GM12891 (cell line): ENCODE results near the gene TBC1D10B.

Experiments used
- DNase-seq: peaks from one replicate; pipeline ENCODE4 v3.0.0; 2011; ENCODE audit warnings: low spot score; ENCODE audit not compliant: insufficient read length
- FAIRE-seq: peaks from 2 replicates; lab custom pipeline; 2011; peaks lifted over from hg19 to GRCh38; lab: Jason Lieb, UNC
- PAX5 ChIP-seq: IDR thresholded peaks from 2 replicates; pipeline ENCODE4 v1.6.1; 2011; ENCODE audit warnings: low read length, moderate library complexity, mild to moderate bottlenecking; ENCODE audit not compliant: insufficient read depth, severe bottlenecking
- POLR2A ChIP-seq: IDR thresholded peaks from 2 replicates; pipeline ENCODE4 v1.6.1; 2011; ENCODE audit warnings: low read depth, low read length, control low read depth
- POLR2AphosphoS5 ChIP-seq: IDR thresholded peaks from 2 replicates; pipeline ENCODE4 v1.6.1; 2011; ENCODE audit warnings: low read depth, low read length, control low read depth
- POU2F2 ChIP-seq: IDR thresholded peaks from 2 replicates; pipeline ENCODE4 v1.6.1; 2011; ENCODE audit warnings: low read depth, mild to moderate bottlenecking, control low read depth, low read length, moderate library complexity
- SPI1 ChIP-seq: IDR thresholded peaks from 2 replicates; pipeline ENCODE4 v1.6.1; 2011; ENCODE audit warnings: low read depth, low read length, control low read depth
- TAF1 ChIP-seq: IDR thresholded peaks from 2 replicates; pipeline ENCODE4 v1.6.1; 2011; ENCODE audit warnings: low read depth, low read length, control low read depth

TBC1D10B gene

DNA sequence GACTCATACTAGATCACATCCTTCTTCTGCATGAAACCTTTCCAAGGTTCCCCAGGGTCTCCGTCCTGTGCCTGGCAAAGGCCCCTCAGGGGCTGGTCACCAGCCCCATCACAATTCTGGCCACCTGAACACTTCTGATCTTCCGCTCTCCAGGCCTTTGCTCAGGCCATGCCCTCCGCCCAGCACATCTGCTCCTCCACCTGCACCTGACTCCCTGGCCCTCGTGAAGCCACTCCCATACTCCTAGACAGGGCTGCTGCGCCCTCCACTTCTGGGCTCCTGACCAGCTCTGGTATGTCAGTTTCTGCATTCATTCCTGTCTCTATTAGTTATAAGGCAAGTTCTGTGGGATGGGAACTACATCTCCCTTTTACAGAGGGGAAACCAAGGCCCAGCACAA lies 2.4 kb upstream of the TBC1D10B start:
- TF ChIP-seq POLR2A (no peak), TAF1 (no peak), PAX5 (no peak), SPI1 (no peak), POU2F2 (no peak), POLR2AphosphoS5 (no peak)
- FAIRE-seq (no peak), DNase-seq (no peak)

DNA sequence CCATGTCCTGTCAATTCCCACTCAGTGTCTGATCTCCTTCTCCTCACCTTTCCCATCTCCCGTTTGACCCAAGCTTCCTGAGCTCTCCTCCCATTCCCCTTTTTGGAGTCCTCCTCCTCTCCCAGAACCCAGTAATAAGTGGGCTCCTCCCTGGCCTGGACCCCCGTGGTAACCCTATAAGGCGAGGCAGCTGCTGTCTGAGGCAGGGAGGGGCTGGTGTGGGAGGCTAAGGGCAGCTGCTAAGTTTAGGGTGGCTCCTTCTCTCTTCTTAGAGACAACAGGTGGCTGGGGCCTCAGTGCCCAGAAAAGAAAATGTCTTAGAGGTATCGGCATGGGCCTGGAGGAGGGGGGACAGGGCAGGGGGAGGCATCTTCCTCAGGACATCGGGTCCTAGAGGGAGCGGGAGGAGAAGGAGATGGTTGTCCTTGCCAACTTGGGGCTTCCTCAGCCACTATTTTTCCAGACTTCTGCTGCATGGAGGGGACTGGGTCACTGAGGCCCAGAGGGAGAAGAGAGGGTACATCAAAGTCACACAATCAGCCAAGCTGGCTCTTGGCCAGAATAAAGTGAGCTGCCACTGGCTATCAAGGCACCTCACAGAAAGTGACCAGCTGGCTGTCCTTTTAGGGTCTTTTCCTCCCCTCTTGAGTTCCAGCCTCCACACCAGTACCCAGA lies 1.9 kb upstream of the TBC1D10B start:
- DNase-seq, result no peak
- FAIRE-seq, result no peak
- no peak for TF ChIP-seq SPI1
- TF ChIP-seq POU2F2, result no peak
- no peak for TF ChIP-seq POLR2AphosphoS5
- no peak for TF ChIP-seq TAF1
- TF ChIP-seq PAX5, result no peak
- no peak for TF ChIP-seq POLR2A

DNA sequence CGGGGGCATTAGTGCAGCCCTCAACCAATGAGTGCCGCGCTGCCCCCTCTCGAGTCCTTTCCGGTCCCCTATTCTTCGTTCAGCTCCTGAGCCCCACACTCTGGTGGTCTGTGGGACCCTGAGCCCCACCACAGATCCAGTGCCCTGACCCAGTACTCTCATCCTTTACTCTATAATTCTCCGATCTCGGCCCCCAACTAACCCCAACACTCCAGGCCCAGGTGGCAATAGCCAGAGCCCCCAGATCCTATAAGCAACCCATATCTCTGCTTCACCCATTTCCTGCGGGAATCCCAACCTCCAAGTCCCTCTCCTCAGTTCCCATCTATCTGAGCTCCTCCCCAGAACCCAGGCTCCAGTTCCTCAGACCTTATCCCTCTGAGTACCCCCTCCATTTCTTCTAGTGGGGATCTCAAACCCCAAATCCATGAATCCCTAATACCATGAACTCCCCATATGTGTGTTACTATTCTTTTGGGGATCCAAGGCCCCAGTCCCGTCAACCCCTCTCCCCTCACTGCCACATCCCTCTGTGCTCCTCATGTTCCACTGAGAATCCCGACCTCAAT lies 1.0 kb upstream of the TBC1D10B start:
- TF ChIP-seq POLR2AphosphoS5 (no peak), SPI1 (no peak), POU2F2 (no peak), POLR2A (0 out of 2 replicates have a peak, but pooled peaks have one; percentile 24), TAF1 (no peak)
- DNase-seq (no peak), FAIRE-seq (peak; percentile 45)

DNA sequence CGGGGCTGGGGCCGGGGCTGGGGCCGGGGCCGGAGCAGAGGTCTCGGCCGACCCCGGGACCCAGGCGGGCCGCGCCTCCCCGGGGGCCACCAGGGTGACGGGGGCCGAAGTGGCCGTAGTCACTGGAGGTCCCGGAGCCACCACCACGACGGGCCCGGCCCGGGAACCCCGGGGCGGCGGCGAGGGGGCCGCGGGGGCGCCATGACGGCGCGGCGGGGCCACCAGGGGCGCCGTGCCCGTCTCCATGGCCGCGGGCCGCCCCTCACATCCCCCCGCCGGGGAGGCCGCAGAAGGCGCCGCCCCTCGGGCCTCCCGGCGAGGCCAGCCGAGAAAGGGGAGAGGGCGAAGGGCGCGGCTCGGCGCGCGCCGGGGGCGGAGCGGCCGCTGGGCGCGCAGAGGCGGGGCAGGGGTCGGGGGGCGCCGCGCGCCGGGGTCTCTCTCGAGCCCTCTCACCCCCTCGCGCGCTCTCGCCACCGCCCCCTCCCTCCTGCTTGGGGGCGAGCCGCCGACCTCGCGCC lies 297 bp downstream of the TBC1D10B start:
- DNase-seq, result peak; percentile 53
- FAIRE-seq, result no peak
- TF ChIP-seq SPI1 (no peak), POLR2A (no peak), TAF1 (no peak), PAX5 (no peak), POLR2AphosphoS5 (no peak), POU2F2 (no peak)

DNA sequence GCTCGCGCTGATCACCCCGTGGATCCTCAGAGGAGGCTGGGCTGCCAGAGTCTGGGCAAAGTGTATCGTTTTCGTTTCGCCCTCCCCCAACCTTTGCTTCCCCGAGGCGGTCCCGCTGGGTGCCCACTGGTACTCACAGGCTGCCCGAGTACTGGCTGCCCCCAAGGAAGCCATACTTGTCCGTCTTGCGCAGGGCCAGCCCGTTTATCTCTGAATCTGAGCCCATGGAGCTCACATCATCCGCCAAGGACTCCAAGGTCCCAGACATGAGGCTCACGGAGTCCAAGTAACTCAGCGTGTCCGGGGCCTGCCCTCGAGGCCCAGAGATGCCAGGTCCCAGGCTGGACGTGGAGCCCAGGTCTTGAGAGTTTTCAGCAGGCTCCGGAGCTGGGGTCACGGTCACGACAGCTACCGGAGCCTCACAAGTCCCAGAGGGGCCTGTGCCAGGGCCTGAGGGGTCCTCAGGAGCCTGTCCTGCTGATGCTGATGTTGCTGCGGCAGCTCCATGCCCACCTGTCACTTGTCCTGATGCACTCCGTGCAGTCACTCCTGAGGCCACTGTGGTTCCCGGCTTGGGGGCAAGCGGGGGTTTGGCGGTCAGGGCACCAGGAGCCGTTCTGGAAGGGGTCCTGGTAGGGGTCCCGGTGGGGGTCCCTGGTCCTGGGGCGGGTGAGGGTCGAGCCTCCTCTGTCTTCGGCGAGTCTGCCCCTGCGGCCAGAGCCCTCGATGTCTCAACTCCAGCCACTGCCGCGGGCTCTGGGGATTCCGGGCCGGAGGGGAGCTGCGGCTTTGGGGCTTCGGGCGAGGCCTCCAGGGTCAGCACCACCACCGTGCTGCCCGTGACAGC lies 980 bp downstream of the TBC1D10B start:
- no peak for FAIRE-seq
- TF ChIP-seq PAX5 (no peak), SPI1 (no peak)
- no peak for DNase-seq

DNA sequence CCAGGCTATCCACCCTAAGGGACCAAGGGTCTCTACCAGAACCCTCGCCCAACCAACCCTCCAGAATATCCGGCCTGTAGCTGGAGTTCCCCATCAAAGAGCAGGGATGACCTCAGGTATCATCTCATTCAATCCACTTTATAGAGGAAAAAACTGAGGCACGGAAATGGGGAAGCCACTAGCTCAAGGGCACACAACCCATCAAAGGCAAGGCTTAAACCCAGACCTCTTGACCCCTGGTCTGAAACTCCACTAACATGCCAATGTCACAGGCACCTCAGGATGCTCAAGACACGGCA lies 1.6 kb downstream of the TBC1D10B start:
- no peak for FAIRE-seq
- no peak for DNase-seq
- TF ChIP-seq PAX5, result no peak
- TF ChIP-seq POLR2AphosphoS5, result no peak
- no peak for TF ChIP-seq POU2F2
- TF ChIP-seq SPI1, result no peak
- no peak for TF ChIP-seq POLR2A
- no peak for TF ChIP-seq TAF1

DNA sequence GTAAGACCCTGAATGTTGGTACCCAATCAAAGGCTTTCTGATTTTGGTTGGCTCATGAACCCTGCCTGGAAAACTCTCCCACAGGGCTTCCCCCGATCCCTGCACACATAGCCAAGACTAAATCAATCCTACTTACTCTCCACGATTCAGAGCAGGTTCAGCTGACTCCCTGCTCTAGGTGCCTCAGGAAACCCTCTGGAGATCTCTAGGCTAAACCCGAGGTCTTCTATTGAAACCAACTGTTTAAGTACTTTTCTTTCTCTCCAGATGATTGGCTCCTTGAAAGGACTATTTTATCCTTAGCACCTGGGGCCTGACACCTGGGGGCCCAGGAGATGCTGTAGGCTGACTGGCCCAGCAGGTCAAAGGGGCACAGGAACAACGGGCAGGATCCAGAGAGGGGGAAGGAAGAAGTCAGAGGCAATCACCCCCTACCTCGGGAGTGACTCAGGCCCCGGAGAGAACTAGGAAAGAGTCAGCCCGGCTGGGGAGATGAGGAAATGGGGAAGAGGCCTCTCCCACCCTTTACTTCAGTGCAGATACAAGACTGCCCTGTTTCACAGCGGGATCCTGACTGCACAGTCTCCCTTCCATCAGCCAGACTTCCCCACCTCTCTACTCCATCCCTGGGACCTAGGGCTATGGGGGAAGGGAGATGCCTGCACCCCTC lies 2.0 kb downstream of the TBC1D10B start:
- no peak for TF ChIP-seq TAF1
- no peak for TF ChIP-seq POLR2AphosphoS5
- DNase-seq (no peak), FAIRE-seq (no peak)

DNA sequence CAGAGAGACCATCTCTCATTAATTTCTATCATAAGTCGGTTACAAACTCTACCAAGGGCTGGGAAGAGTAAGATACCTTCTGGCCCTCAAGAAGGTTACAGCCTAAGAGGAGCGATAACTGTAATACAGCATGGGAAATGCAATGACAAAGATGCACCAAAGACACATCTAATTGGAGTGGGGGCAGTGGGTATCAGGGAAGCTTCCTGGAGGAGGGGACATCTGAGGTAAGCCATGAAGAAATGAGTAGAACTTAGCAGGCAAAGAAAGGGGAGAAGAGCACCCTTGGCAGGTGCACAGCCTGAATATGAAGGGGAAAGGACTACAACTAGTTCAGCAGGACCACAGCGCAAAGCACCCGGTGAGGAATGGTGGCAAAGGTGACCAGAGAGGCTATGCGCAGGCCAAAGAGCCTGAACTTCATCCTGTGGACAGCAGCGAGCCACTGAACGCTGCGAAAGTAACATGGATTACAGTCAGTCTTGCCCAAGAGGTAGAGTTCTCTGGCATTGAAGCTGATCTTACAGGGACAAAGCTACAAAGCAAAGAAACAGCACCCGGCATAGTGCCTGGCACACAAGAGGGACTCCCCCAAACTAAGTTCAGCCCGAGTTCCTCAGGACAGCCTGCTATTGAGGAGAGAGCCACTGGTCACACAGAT lies 2.8 kb downstream of the TBC1D10B start:
- no peak for FAIRE-seq
- no peak for DNase-seq
- TF ChIP-seq PAX5 (no peak), POU2F2 (no peak), TAF1 (no peak)

DNA sequence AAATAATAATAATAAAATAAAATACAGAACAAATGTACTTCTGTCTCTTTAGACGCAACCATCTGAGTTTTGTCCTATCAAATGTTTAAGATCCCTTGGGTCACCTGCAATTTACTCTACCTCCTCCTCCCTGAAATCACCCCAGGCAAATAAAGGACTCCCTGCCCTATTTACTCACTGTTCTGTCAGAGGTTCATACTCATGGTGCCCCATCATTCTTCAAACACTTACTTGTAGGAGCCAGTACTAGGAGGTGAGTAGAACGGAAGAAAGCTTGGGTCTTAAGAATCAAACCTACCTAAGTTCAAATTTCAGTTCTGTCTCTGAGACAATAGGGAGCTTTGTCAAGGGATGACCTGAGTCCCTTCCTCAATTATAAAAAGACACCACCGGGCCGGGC lies 3.8 kb downstream of the TBC1D10B start:
- FAIRE-seq (no peak), DNase-seq (no peak)
- no peak for TF ChIP-seq SPI1
- no peak for TF ChIP-seq TAF1
- TF ChIP-seq POU2F2, result no peak
- no peak for TF ChIP-seq POLR2A
- TF ChIP-seq POLR2AphosphoS5, result no peak
- no peak for TF ChIP-seq PAX5
